ENCODE results near the gene CD300LB. TPM values are rescaled to one million over a fixed set of nuclear protein-coding genes. Genes with fewer than 3 reads are reported as not detected.

CD300LB gene
- total RNA-seq, 1 experiment from 2014 or later = not detected

DNA sequence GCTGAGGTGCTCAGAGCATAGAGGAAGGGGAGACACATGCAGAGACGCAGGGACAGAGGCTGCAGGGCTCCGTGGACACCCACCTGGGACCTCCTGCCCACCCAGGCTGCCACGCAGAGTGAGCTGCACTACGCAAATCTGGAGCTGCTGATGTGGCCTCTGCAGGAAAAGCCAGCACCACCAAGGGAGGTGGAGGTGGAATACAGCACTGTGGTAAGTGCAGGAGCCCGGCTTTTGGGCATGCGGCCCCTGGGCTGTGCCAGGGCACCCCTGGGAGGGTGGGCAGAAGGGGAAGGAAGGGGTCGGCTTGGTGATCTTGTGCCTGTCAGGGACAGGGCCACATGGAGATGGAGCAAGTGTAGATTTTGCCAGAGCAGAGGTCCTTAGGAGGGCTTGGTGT, 49.7 kb downstream of the CD300LB start:
- TF ChIP-seq, protein P1, sequence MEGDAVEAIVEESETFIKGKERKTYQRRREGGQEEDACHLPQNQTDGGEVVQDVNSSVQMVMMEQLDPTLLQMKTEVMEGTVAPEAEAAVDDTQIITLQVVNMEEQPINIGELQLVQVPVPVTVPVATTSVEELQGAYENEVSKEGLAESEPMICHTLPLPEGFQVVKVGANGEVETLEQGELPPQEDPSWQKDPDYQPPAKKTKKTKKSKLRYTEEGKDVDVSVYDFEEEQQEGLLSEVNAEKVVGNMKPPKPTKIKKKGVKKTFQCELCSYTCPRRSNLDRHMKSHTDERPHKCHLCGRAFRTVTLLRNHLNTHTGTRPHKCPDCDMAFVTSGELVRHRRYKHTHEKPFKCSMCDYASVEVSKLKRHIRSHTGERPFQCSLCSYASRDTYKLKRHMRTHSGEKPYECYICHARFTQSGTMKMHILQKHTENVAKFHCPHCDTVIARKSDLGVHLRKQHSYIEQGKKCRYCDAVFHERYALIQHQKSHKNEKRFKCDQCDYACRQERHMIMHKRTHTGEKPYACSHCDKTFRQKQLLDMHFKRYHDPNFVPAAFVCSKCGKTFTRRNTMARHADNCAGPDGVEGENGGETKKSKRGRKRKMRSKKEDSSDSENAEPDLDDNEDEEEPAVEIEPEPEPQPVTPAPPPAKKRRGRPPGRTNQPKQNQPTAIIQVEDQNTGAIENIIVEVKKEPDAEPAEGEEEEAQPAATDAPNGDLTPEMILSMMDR (conservative IDR thresholded peaks at IDR 0.05) = no peak
- DNase-seq = no peak

More for the DNA sequence above, 49.7 kb downstream of the CD300LB start:
- peaks cover under 1 to 4% of the 10 kb centered on the region in 2 experiments; a peak in 3 of 5 replicates for H3K9me3 Mint-ChIP-seq
- Histone ChIP-seq H3K23ac (ENCODE audit: insufficient read length, low read depth, low read length) (no peak overlapping the region), H2AFZ (ENCODE audit: low read length) (no peak overlapping the region), H3T11ph (ENCODE audit: low read length) (no peak overlapping the region), H3K18ac (ENCODE audit: insufficient read length, low read depth, low read length) (no peak overlapping the region), H4K20me1 (ENCODE audit: control insufficient read depth, insufficient read depth, insufficient read length) (no peaks in the 10 kb centered on the region), H3K27me3 (ENCODE audit: insufficient read depth, low read length) (no peaks in the 10 kb centered on the region), H4K91ac (ENCODE audit: insufficient read length, low read depth, low read length) (no peak overlapping the region), H4K8ac (replicated peaks; ENCODE audit: insufficient read length, low read depth, low read length) (no peak overlapping the region), H3K4me1 (ENCODE audit: insufficient read depth, low read length) (no peaks in the 10 kb centered on the region), H3K9me3 (ENCODE audit: control insufficient read depth, low read depth, low read length) (no peaks in the 10 kb centered on the region), H3K23me2 (ENCODE audit: insufficient read length, low read depth, low read length, poor library complexity, severe bottlenecking) (no peaks in the 10 kb centered on the region), H3K79me2 (ENCODE audit: insufficient read depth, low read length) (no peaks in the 10 kb centered on the region), H2BK120ac (ENCODE audit: low read depth, low read length, poor library complexity, severe bottlenecking) (no peak overlapping the region), H3K9ac (ENCODE audit: extremely low read depth, insufficient read length, low read length) (no peak overlapping the region), H2BK12ac (ENCODE audit: insufficient read length, low read depth, low read length) (no peak overlapping the region), H2BK20ac (ENCODE audit: low read depth, low read length, poor library complexity, severe bottlenecking) (no peak overlapping the region), H2AK5ac (ENCODE audit: insufficient read length, low read length) (no peak overlapping the region), H4K5ac (ENCODE audit: insufficient read length, low read depth, low read length) (no peak overlapping the region), H3K4me2 (ENCODE audit: insufficient read depth, insufficient read length, low read length) (no peak overlapping the region), H3K4ac (ENCODE audit: low read depth, low read length) (no peak overlapping the region), H2BK5ac (ENCODE audit: insufficient read length, low read length) (no peak overlapping the region), H3K79me1 (ENCODE audit: insufficient read depth, low read depth, low read length, poor library complexity, severe bottlenecking) (no peaks in the 10 kb centered on the region), H3K27ac (ENCODE audit: insufficient read length, low read depth, low read length) (no peak overlapping the region), H2BK15ac (ENCODE audit: low read depth, low read length) (no peak overlapping the region), H3K14ac (ENCODE audit: insufficient read depth, low read length) (no peak overlapping the region), H3K56ac (ENCODE audit: insufficient read length, low read depth, low read length) (no peak overlapping the region)
- no peak overlapping the region for H3K27ac Mint-ChIP-seq
- H3K36me3 Mint-ChIP-seq (ENCODE audit: insufficient read depth in 1 of 3, low read depth in 3 of 3) = no peaks in the 10 kb centered on the region
- H3K27me3 Mint-ChIP-seq (ENCODE audit: low read depth) = peaks cover 54% of the 10 kb centered on the region
- H3K4me1 Mint-ChIP-seq = no peaks in the 10 kb centered on the region
- WGBS (ENCODE audit: extremely low coverage, insufficient read length, low lambda C conversion rate) = no CpG with 5 or more reads among the region's 7 CpGs
- no peak overlapping the region for H3K4me3 Mint-ChIP-seq
